NCI-H2107 (cell line): ENCODE results near the gene CDK14.
"Not testable (repeated sequence)": the region's sequence is repeated elsewhere in the genome, so short reads cannot be mapped to it uniquely, and the experiment has no call there.

ENCODE experiments used
- DNase-seq: peaks from one replicate; lab custom pipeline; 2025; lab: John Stamatoyannopoulos, UW

The CDK14 gene

GRCh38 chr7:90719155-90719554 is 123.0 kb downstream of the CDK14 start:
- no peak for DNase-seq

- no peak for DNase-seq
Observed at GRCh38 chr7:90720984-90721760, 125.1 kb downstream of the CDK14 start.

GRCh38 chr7:90721869-90722431 is 125.8 kb downstream of the CDK14 start:
- no peak for DNase-seq

- DNase-seq, result no peak
Observed at GRCh38 chr7:90723233-90723632, 127.1 kb downstream of the CDK14 start.

- no peak for DNase-seq
Observed at GRCh38 chr7:90723866-90724265, 127.7 kb downstream of the CDK14 start.

- DNase-seq, result no peak
Observed at GRCh38 chr7:90726120-90726519, 130.0 kb downstream of the CDK14 start.

- no peak for DNase-seq
Observed at GRCh38 chr7:90726623-90727022, 130.5 kb downstream of the CDK14 start.

- DNase-seq, result no peak
Observed at GRCh38 chr7:90727412-90727811, 131.3 kb downstream of the CDK14 start.

- no peak for DNase-seq
Observed at GRCh38 chr7:90728568-90728967, 132.4 kb downstream of the CDK14 start.

- not testable (repeated sequence) for DNase-seq
Observed at GRCh38 chr7:90735611-90736280, 139.6 kb downstream of the CDK14 start.

- no peak for DNase-seq
Observed at GRCh38 chr7:90736316-90736715, 140.2 kb downstream of the CDK14 start.

GRCh38 chr7:90736968-90737939 is 141.1 kb downstream of the CDK14 start:
- DNase-seq, result no peak

- DNase-seq, result no peak
Observed at GRCh38 chr7:90738249-90738648, 142.1 kb downstream of the CDK14 start.

GRCh38 chr7:90739716-90740115 is 143.6 kb downstream of the CDK14 start:
- DNase-seq, result no peak

GRCh38 chr7:90740386-90740785 is 144.3 kb downstream of the CDK14 start:
- DNase-seq, result no peak

GRCh38 chr7:90743626-90744025 is 147.5 kb downstream of the CDK14 start:
- no peak for DNase-seq

- DNase-seq, result no peak
Observed at GRCh38 chr7:90747516-90747915, 151.4 kb downstream of the CDK14 start.

GRCh38 chr7:90749262-90749661 is 153.1 kb downstream of the CDK14 start:
- no peak for DNase-seq

GRCh38 chr7:90749774-90750173 is 153.7 kb downstream of the CDK14 start:
- no peak for DNase-seq

GRCh38 chr7:90751595-90751994 is 155.5 kb downstream of the CDK14 start:
- no peak for DNase-seq

GRCh38 chr7:90752051-90752450 is 155.9 kb downstream of the CDK14 start:
- no peak for DNase-seq

- no peak for DNase-seq
Observed at GRCh38 chr7:90755041-90755440, 158.9 kb downstream of the CDK14 start.
